Suprapubic skin (tissue), 4 donors: Measurements from ENCODE around the gene DHRS4L2. TPM values are rescaled to one million over a fixed set of nuclear protein-coding genes. Genes with fewer than 3 reads are reported as not detected.

Source experiments
- DNase-seq, 2 donors: peaks; one replicate each; pipeline ENCODE4 v3.0.0-alpha.2; 2019; ENCODE audit warnings: low spot score in 2 of 2
- H3K27ac ChIP-seq: fragments of 200-600 bp; sonication (generic); one replicate; pipeline ENCODE4 v1.5.1; 2019
- H3K27me3 ChIP-seq: fragments of 200-600 bp; sonication (generic); one replicate; pipeline ENCODE4 v1.5.1; 2019
- H3K36me3 ChIP-seq: fragments of 200-600 bp; sonication (generic); one replicate; pipeline ENCODE4 v1.5.1; 2019
- H3K4me1 ChIP-seq: fragments of 200-600 bp; sonication (generic); one replicate; pipeline ENCODE4 v1.5.1; 2019
- H3K4me3 ChIP-seq: fragments of 200-600 bp; sonication (generic); one replicate; pipeline ENCODE4 v1.5.1; 2019; ENCODE audit warnings: mild to moderate bottlenecking
- H3K9me3 ChIP-seq: fragments of 200-600 bp; sonication (generic); one replicate; pipeline ENCODE4 v1.5.1; 2019
- CTCF ChIP-seq, 2 donors: fragments of 200-600 bp in 1 of 2; fragments of 450-650 bp in 1 of 2; sonication (generic) in 1 of 2; IDR thresholded peaks; one replicate each; pipeline ENCODE4 v1.5.1; 2016 to 2019; ENCODE audit warnings: antibody characterized with exemption in 2 of 2, mild to moderate bottlenecking in 1 of 2, moderate library complexity in 1 of 2
- EP300 ChIP-seq: sonication (generic); formaldehyde crosslinking; IDR thresholded peaks from one replicate; pipeline ENCODE4 v1.6.1; 2017; ENCODE audit warnings: antibody characterized with exemption
- POLR2A ChIP-seq, 2 donors: fragments of 450-650 bp; IDR thresholded peaks; one replicate each; pipeline ENCODE4 v1.6.1; 2017; ENCODE audit warnings: antibody characterized with exemption in 2 of 2, mild to moderate bottlenecking in 2 of 2, moderate library complexity in 2 of 2
- POLR2AphosphoS5 ChIP-seq, 3 donors: sonication (generic); formaldehyde crosslinking; IDR thresholded peaks; one replicate each; pipeline ENCODE4 v1.6.1; 2017; ENCODE audit warnings: antibody characterized with exemption in 3 of 3
- WGBS: methylation state at CpG from one replicate; pipeline ENCODE4 v1.1.5; 2018; 5-methylcytosine and 5-hydroxymethylcytosine counted together
- total RNA-seq, 4 donors: library from RNA; depleted of rRNA; stranded (reverse); fragments of >200 nt; gene quantifications; one replicate each; pipeline ENCODE4 v1.1.0, GENCODE V29; 2016

DHRS4L2 gene
- total RNA-seq, 4 donors from 2014 or later: 17.5 to 27.9 (median 21.0) TPM

GRCh38 chr14:24052656-24053547 is 64.2 kb downstream of the DHRS4L2 start:
- WGBS: 66% methylated on average over 16 of the region's 20 CpGs
- Histone ChIP-seq H3K9me3 (no peaks in the 10 kb centered on the region), H3K36me3 (no peaks in the 10 kb centered on the region), H3K4me3 (peak overlapping the region; percentile 57), H3K4me1 (peaks cover 17% of the 10 kb centered on the region), H3K27me3 (no peaks in the 10 kb centered on the region), H3K27ac (no peak overlapping the region)
- TF ChIP-seq CTCF (IDR thresholded peaks at IDR 0.05) (no peak), POLR2A (IDR thresholded peaks at IDR 0.05) (no peak), POLR2AphosphoS5 (IDR thresholded peaks at IDR 0.05) (no peak), EP300 (no peak)
- DNase-seq: peak in 1 of 2 donors; percentile 51

GRCh38 chr14:24053548-24054323 is 65.0 kb downstream of the DHRS4L2 start:
- H3K36me3 ChIP-seq: no peaks in the 10 kb centered on the region
- peaks cover 17% of the 10 kb centered on the region for H3K4me1 ChIP-seq
- H3K27ac ChIP-seq: no peak overlapping the region
- WGBS: 79% methylated on average over 8 of the region's 10 CpGs
- no peaks in the 10 kb centered on the region for H3K27me3 ChIP-seq
- TF ChIP-seq CTCF (IDR thresholded peaks at IDR 0.05) (no peak), EP300 (no peak), POLR2A (IDR thresholded peaks at IDR 0.05) (no peak), POLR2AphosphoS5 (IDR thresholded peaks at IDR 0.05) (no peak)
- DNase-seq: peak; percentile 49 to 65
- no peak overlapping the region for H3K4me3 ChIP-seq
- H3K9me3 ChIP-seq: no peaks in the 10 kb centered on the region

GRCh38 chr14:24054324-24054641 is 65.6 kb downstream of the DHRS4L2 start:
- peak in 1 of 2 donors; percentile 69 for DNase-seq
- Histone ChIP-seq H3K9me3 (no peaks in the 10 kb centered on the region), H3K4me1 (peaks cover 17% of the 10 kb centered on the region), H3K36me3 (no peaks in the 10 kb centered on the region), H3K4me3 (no peak overlapping the region), H3K27ac (no peak overlapping the region), H3K27me3 (no peaks in the 10 kb centered on the region)
- WGBS: 94% methylated on average over 6 of the region's 6 CpGs
- TF ChIP-seq EP300 (no peak), CTCF (IDR thresholded peaks at IDR 0.05) (no peak), POLR2A (IDR thresholded peaks at IDR 0.05) (no peak), POLR2AphosphoS5 (IDR thresholded peaks at IDR 0.05) (no peak)

GRCh38 chr14:24054646-24055045 is 65.9 kb downstream of the DHRS4L2 start:
- DNase-seq: no peak
- Histone ChIP-seq H3K4me3 (no peak overlapping the region), H3K27me3 (no peaks in the 10 kb centered on the region), H3K4me1 (peaks cover 17% of the 10 kb centered on the region), H3K27ac (no peak overlapping the region), H3K36me3 (no peaks in the 10 kb centered on the region), H3K9me3 (no peaks in the 10 kb centered on the region)
- 88% methylated on average over 9 of the region's 9 CpGs for WGBS
- TF ChIP-seq CTCF (IDR thresholded peaks at IDR 0.05): no peak

Other genes with a start within 250 kb of the DHRS4L2 start
- 10 to 100 TPM; 24.0 to 35.8 (median 30.5) TPM for gene DHRS4, start 35.2 kb upstream of the DHRS4L2 start, total RNA-seq
- 10 to 100 TPM in 1 of 4 donors, 1 to 10 TPM in 3; 5.9 to 11.2 (median 7.7) TPM for gene CARMIL3, start 63.1 kb downstream of the DHRS4L2 start, total RNA-seq
- gene CPNE6, start 82.6 kb downstream of the DHRS4L2 start, total RNA-seq: not detected
- 10 to 100 TPM in 3 of 4 donors, 1 to 10 TPM in 1; 9.2 to 25.1 (median 14.4) TPM for gene PCK2, start 105.4 kb downstream of the DHRS4L2 start, total RNA-seq
- 10 to 100 TPM; 64.2 to 71.7 (median 68.3) TPM for gene DCAF11, start 125.8 kb downstream of the DHRS4L2 start, total RNA-seq
- 1 to 10 TPM; 2.2 to 2.9 (median 2.3) TPM for gene NRL, start 126.0 kb downstream of the DHRS4L2 start, total RNA-seq
- 1 to 10 TPM in 3 of 4 donors, not detected in 1; 1.7 to 3.4 (median 2.3) TPM for gene FITM1, start 141.7 kb downstream of the DHRS4L2 start, total RNA-seq
- gene PSME1, start 147.3 kb downstream of the DHRS4L2 start, total RNA-seq: 100 to 1,000 TPM in 2 of 4 donors, 10 to 100 TPM in 2; 72.3 to 113 (median 91.1) TPM
- gene EMC9, start 152.7 kb downstream of the DHRS4L2 start, total RNA-seq: 10 to 100 TPM; 10.9 to 22.0 (median 14.1) TPM
- gene PSME2, start 157.7 kb downstream of the DHRS4L2 start, total RNA-seq: 10 to 100 TPM; 39.3 to 75.2 (median 47.0) TPM
- gene RNF31, start 158.6 kb downstream of the DHRS4L2 start, total RNA-seq: 10 to 100 TPM; 62.3 to 97.2 (median 70.6) TPM
- gene IRF9, start 172.3 kb downstream of the DHRS4L2 start, total RNA-seq: 10 to 100 TPM; 31.1 to 45.2 (median 37.5) TPM
- 10 to 100 TPM in 2 of 4 donors, 1 to 10 TPM in 2; 2.5 to 17.2 (median 10.2) TPM for gene REC8, start 183.2 kb downstream of the DHRS4L2 start, total RNA-seq
- gene IPO4, start 199.9 kb downstream of the DHRS4L2 start, total RNA-seq: 10 to 100 TPM; 43.0 to 90.5 (median 58.0) TPM
- gene TM9SF1, start 206.5 kb downstream of the DHRS4L2 start, total RNA-seq: 10 to 100 TPM; 38.1 to 58.3 (median 53.4) TPM
- not detected for gene TSSK4, start 216.8 kb downstream of the DHRS4L2 start, total RNA-seq
- 10 to 100 TPM; 47.2 to 86.3 (median 63.6) TPM for gene CHMP4A, start 224.6 kb downstream of the DHRS4L2 start, total RNA-seq
- gene MDP1, start 227.1 kb downstream of the DHRS4L2 start, total RNA-seq: 10 to 100 TPM; 10.9 to 18.2 (median 11.5) TPM
- gene NEDD8, start 243.4 kb downstream of the DHRS4L2 start, total RNA-seq: 100 to 1,000 TPM in 3 of 4 donors, 10 to 100 TPM in 1; 54.7 to 137 (median 104) TPM
- gene GMPR2, start 244.0 kb downstream of the DHRS4L2 start, total RNA-seq: 10 to 100 TPM; 25.4 to 49.7 (median 47.8) TPM